ENCODE results near the gene DCBLD1. TPM values are rescaled to one million over a fixed set of nuclear protein-coding genes. Genes with fewer than 3 reads are reported as not detected.

Gene DCBLD1
- total and polyA plus RNA-seq, 2 of the 13 experiments (the other 11 are each of a cell fraction or from before 2014, with no cell fraction given) = 23.2 to 41.5 TPM

- ATAC-seq (no peak; the same call in 2 of the 3 replicates), DNase-seq (ENCODE audit: low spot score) (peak; percentile 77), FAIRE-seq (no peak)
- H3K9me3 ChIP-seq (ENCODE audit: low read length) = no peaks in the 10 kb centered on the region
- peaks cover 20 to 37% of the 10 kb centered on the region in 2 experiments for H3K36me3 ChIP-seq (replicated peaks in 1 of 2; ENCODE audit: control insufficient read depth in 1 of 2, insufficient read depth in 2 of 2, low read length in 2 of 2)
- no peaks in the 10 kb centered on the region for H3K79me2 ChIP-seq (ENCODE audit: insufficient read depth, low read length)
- peaks cover 31% of the 10 kb centered on the region for H3K4me1 ChIP-seq (ENCODE audit: insufficient read depth, low read length)
- in situ Hi-C loops (cut with HindIII; ENCODE audit: extremely low pct_ligation_motif_present, low pct_unique_long_range_greater_than_20kb) = loop anchor here (5.0 kb wide), 1 partner anchor 67 kb away; the partner anchor contains the start of gene DCBLD1
- intact Hi-C loops (cut with micrococcal nuclease; ENCODE audit: unreplicated experiment) = no loop called here
- ChIA-PET POLR2A (interaction anchor here (1.3 kb wide), 1 partner anchor 66 kb away, joined by 4 read pairs; the partner anchor contains the start of gene DCBLD1), CTCF (ENCODE audit: low intra/inter-chr PET ratio, low total read pairs) (no interaction called here)
- H3K4me3 ChIP-seq (replicated peaks in 1 of 3; ENCODE audit: insufficient read depth in 1 of 3, low read depth in 2 of 3, low read length in 3 of 3) = no peak overlapping the region
- BruUV-seq (replicated peaks) = TSS peak; percentile 14
- H2AFZ ChIP-seq (ENCODE audit: low read length) = no peak overlapping the region
- H3K4me2 ChIP-seq (ENCODE audit: low read depth, low read length) = no peak overlapping the region
- H3K9ac ChIP-seq (ENCODE audit: insufficient read depth, low read depth, low read length) = no peak overlapping the region
- no peaks in the 10 kb centered on the region for H3K27me3 ChIP-seq (ENCODE audit: control insufficient read depth in 1 of 2, insufficient read depth in 2 of 2, low read length in 2 of 2)
- 92% methylated on average over 8 of the region's 8 CpGs for WGBS (ENCODE audit: low lambda C conversion rate)
- H4K20me1 ChIP-seq (ENCODE audit: insufficient read depth, low read length) = no peaks in the 10 kb centered on the region
- peak overlapping the region; percentile 40 for H3K27ac ChIP-seq (ENCODE audit: extremely low read length, insufficient read depth, low read length)
- TF ChIP-seq SMAD9 (CRISPR knock-in tag; IDR thresholded peaks at IDR 0.05) (no peak), ZNF569 (CRISPR knock-in tag; IDR thresholded peaks at IDR 0.05; ENCODE audit: borderline replicate concordance) (no peak), SIN3A (IDR thresholded peaks at IDR 0.05; ENCODE audit: borderline replicate concordance, low read depth, low read length) (no peak), ZNF256 (CRISPR knock-in tag; conservative IDR thresholded peaks at IDR 0.05) (no peak), RAD51 (IDR thresholded peaks at IDR 0.05; ENCODE audit: borderline replicate concordance) (no peak), RARG (CRISPR knock-in tag; IDR thresholded peaks at IDR 0.05; ENCODE audit: low read depth) (no peak), TEAD3 (CRISPR knock-in tag; optimal IDR thresholded peaks at IDR 0.05; ENCODE audit: borderline replicate concordance) (peak; percentile 60), CHD2 (IDR thresholded peaks at IDR 0.05; ENCODE audit: low read depth, low read length) (no peak), ZNF567 (CRISPR knock-in tag; IDR thresholded peaks at IDR 0.05; ENCODE audit: borderline replicate concordance) (no peak), ZMYM3 (CRISPR knock-in tag; IDR thresholded peaks at IDR 0.05) (no peak), HNF1B (CRISPR knock-in tag; IDR thresholded peaks at IDR 0.05) (no peak), MXI1 (IDR thresholded peaks at IDR 0.05; ENCODE audit: borderline replicate concordance, low read depth, low read length) (no peak), HOXA3 (CRISPR knock-in tag; IDR thresholded peaks at IDR 0.05) (no peak), SNAPC5 (CRISPR knock-in tag; IDR thresholded peaks at IDR 0.05; ENCODE audit: borderline replicate concordance) (no peak), NFIB (CRISPR knock-in tag; IDR thresholded peaks at IDR 0.05; ENCODE audit: borderline replicate concordance) (no peak), GTF2F1 (IDR thresholded peaks at IDR 0.05; ENCODE audit: low read length) (no peak), HOMEZ (CRISPR knock-in tag; IDR thresholded peaks at IDR 0.05; ENCODE audit: low read depth) (peak; percentile 24; the same call in 1 of the 2 replicates), BATF2 (CRISPR knock-in tag; IDR thresholded peaks at IDR 0.05) (no peak), ZNF382 (CRISPR knock-in tag; IDR thresholded peaks at IDR 0.05; ENCODE audit: borderline replicate concordance) (no peak), ISL2 (CRISPR knock-in tag; IDR thresholded peaks at IDR 0.05) (peak; percentile 37; the same call in 1 of the 2 replicates), ARHGAP35 (CRISPR knock-in tag; IDR thresholded peaks at IDR 0.05; ENCODE audit: borderline replicate concordance) (no peak), SMARCE1 (IDR thresholded peaks at IDR 0.05; ENCODE audit: borderline replicate concordance) (peak; percentile 42; the same call in 1 of the 2 replicates)
Observed at GRCh38 chr6:117548797-117549301, 66.4 kb downstream of the DCBLD1 start.
